ENCODE measurements around the gene FBXO45.

DNA sequence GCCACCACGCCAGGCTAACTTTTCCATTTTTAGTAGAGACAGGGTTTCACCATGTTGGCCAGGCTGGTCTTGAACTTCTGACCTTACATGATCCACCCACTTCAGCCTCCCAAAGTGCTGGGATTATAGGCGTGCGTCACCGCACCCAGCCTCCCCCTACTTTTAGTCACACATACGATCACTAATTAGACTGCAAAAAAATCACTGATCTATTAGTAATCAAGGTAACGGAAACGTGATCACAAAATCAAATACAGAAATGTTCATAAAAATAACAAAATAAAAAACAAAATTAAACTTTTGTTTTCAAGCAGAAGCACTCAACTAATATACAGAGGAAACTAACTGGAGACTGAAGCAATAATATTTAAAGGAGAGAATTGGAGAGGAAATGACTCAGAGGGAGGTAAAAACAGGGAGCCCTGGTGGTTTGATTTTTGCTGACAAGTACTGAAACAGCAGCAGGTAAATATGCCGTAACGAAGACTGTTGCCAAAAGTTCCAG is 4.7 kb upstream of the FBXO45 start:
- TF ChIP-seq SIN3A (IDR thresholded peaks at IDR 0.05; ENCODE audit: low read depth, low read length) = no peak
- TF ChIP-seq PML (IDR thresholded peaks at IDR 0.05; ENCODE audit: low read length) = no peak
